ENCODE measurements around the gene CEP20. TPM values are rescaled to one million over a fixed set of nuclear protein-coding genes. Genes with fewer than 3 reads are reported as not detected.

CEP20 gene
- total RNA-seq, 1 experiment from 2014 or later, result 54.7 TPM

- Mint-ChIP-seq H3K36me3 (ENCODE audit: insufficient read depth, unreplicated experiment) (no peaks in the 10 kb centered on the region), H3K9me3 (ENCODE audit: unreplicated experiment) (no peaks in the 10 kb centered on the region), H3K27me3 (ENCODE audit: insufficient read depth, unreplicated experiment) (peaks cover 49% of the 10 kb centered on the region), H3K27ac (ENCODE audit: low read depth, unreplicated experiment) (no peak within 1 kb of the TSS), H3K4me3 (ENCODE audit: unreplicated experiment) (peak within 1 kb of the TSS; percentile 19), H3K4me1 (ENCODE audit: insufficient read depth, unreplicated experiment) (peaks cover 7% of the 10 kb centered on the region)
- TF ChIP-seq CTCF (IDR thresholded peaks at IDR 0.05; ENCODE audit: unreplicated experiment), result no peak
- intact Hi-C loops (cut with micrococcal nuclease), result no loop called here
- ChIA-PET POLR2A (no interaction called here), CTCF (interaction anchor here (0.7 kb wide), 1 partner anchor 85 kb away, joined by 5 read pairs; no protein-coding TSS in a partner anchor)
- DNase-seq (ENCODE audit: unreplicated experiment), result no peak
- BruUV-seq (replicated peaks), result no TSS peak
Measured at GRCh38 chr16:15856901-15857698, 31.3 kb downstream of the CEP20 start, which contains the start of gene MYH11. Gene MYH11, minus strand, starts transcription at chr16:15857028. Its CDS starts 18,776 bp downstream, at chr16:15838252.

- Mint-ChIP-seq H3K9me3 (ENCODE audit: unreplicated experiment) (no peaks in the 10 kb centered on the region), H3K4me3 (ENCODE audit: unreplicated experiment) (no peak overlapping the region), H3K4me1 (ENCODE audit: insufficient read depth, unreplicated experiment) (peaks cover 7% of the 10 kb centered on the region), H3K27ac (ENCODE audit: low read depth, unreplicated experiment) (no peak overlapping the region), H3K36me3 (ENCODE audit: insufficient read depth, unreplicated experiment) (no peaks in the 10 kb centered on the region), H3K27me3 (ENCODE audit: insufficient read depth, unreplicated experiment) (peaks cover 49% of the 10 kb centered on the region)
- intact Hi-C loops (cut with micrococcal nuclease), result no loop called here
- no peak for DNase-seq (ENCODE audit: unreplicated experiment)
- POLR2A ChIA-PET, result no interaction called here
- BruUV-seq (replicated peaks), result no TSS peak
- CTCF ChIA-PET, result interaction anchor here (0.7 kb wide), 1 partner anchor 84 kb away, joined by 5 read pairs; no protein-coding TSS in a partner anchor
- TF ChIP-seq CTCF (IDR thresholded peaks at IDR 0.05; ENCODE audit: unreplicated experiment), result no peak
Measured at GRCh38 chr16:15856182-15856581, 32.2 kb downstream of the CEP20 start.

GRCh38 chr16:15855704-15856003 lies 32.7 kb downstream of the CEP20 start:
- ChIA-PET CTCF (no interaction called here), POLR2A (no interaction called here)
- no peak overlapping the region for H3K4me3 Mint-ChIP-seq (ENCODE audit: unreplicated experiment)
- peaks cover 7% of the 10 kb centered on the region for H3K4me1 Mint-ChIP-seq (ENCODE audit: insufficient read depth, unreplicated experiment)
- no peaks in the 10 kb centered on the region for H3K9me3 Mint-ChIP-seq (ENCODE audit: unreplicated experiment)
- H3K27ac Mint-ChIP-seq (ENCODE audit: low read depth, unreplicated experiment), result no peak overlapping the region
- no peak for DNase-seq (ENCODE audit: unreplicated experiment)
- no TSS peak for BruUV-seq (replicated peaks)
- TF ChIP-seq CTCF (IDR thresholded peaks at IDR 0.05; ENCODE audit: unreplicated experiment), result no peak
- intact Hi-C loops (cut with micrococcal nuclease), result no loop called here
- peaks cover 49% of the 10 kb centered on the region for H3K27me3 Mint-ChIP-seq (ENCODE audit: insufficient read depth, unreplicated experiment)
- H3K36me3 Mint-ChIP-seq (ENCODE audit: insufficient read depth, unreplicated experiment), result no peaks in the 10 kb centered on the region

GRCh38 chr16:15854906-15855703 lies 33.3 kb downstream of the CEP20 start:
- DNase-seq (ENCODE audit: unreplicated experiment), result no peak
- Mint-ChIP-seq H3K9me3 (ENCODE audit: unreplicated experiment) (no peaks in the 10 kb centered on the region), H3K27me3 (ENCODE audit: insufficient read depth, unreplicated experiment) (peaks cover 49% of the 10 kb centered on the region), H3K4me1 (ENCODE audit: insufficient read depth, unreplicated experiment) (peaks cover 7% of the 10 kb centered on the region), H3K4me3 (ENCODE audit: unreplicated experiment) (no peak overlapping the region), H3K36me3 (ENCODE audit: insufficient read depth, unreplicated experiment) (no peaks in the 10 kb centered on the region), H3K27ac (ENCODE audit: low read depth, unreplicated experiment) (no peak overlapping the region)
- TF ChIP-seq CTCF (IDR thresholded peaks at IDR 0.05; ENCODE audit: unreplicated experiment), result no peak
- no TSS peak for BruUV-seq (replicated peaks)
- intact Hi-C loops (cut with micrococcal nuclease), result no loop called here
- POLR2A ChIA-PET, result interaction anchor here (1.3 kb wide), 1 partner anchor 45 kb away, joined by 3 read pairs; no protein-coding TSS in a partner anchor
- CTCF ChIA-PET, result no interaction called here

Data from MCF 10A (cell line).